Measurements from ENCODE around the gene SLC35F3.

GRCh38 chr1:234018816-234019215 lies 114.3 kb downstream of the SLC35F3 start:
- TF ChIP-seq CTCF (optimal IDR thresholded peaks at IDR 0.05 in 1 of 3, IDR thresholded peaks at IDR 0.05 in 1 of 3, conservative IDR thresholded peaks at IDR 0.05 in 1 of 3; ENCODE audit: extremely low read depth in 1 of 3, insufficient read depth in 2 of 3, low read length in 3 of 3) (no peak), EZH2 (IDR thresholded peaks at IDR 0.05; ENCODE audit: low read length) (no peak)
